ENCODE measurements around the gene CLSTN2. TPM values are rescaled to one million over a fixed set of nuclear protein-coding genes. Genes with fewer than 3 reads are reported as not detected.

CLSTN2 gene
- total and polyA plus RNA-seq, 4 donors: 20.7 to 44.5 (median 22.7) TPM

DNA sequence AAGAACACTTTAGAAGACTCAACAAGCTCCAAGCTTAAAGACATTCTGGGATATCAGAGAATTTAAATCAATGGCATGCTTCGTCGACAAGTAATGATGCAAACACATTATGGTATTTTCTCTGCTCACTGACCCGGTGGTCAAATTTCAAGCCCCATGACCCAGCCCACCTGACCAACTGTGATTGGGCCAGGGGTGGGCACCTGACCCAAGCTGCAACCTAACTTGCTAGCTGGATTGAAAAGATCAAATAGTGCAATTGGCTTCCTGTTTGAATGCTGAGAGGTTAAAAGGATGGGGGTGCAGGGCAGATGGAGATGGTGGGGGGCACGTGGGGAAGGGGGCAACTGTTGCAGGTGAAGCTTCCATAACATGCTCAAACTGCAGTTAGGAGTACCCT lies 250.4 kb downstream of the CLSTN2 start:
- WGBS (ENCODE audit: insufficient coverage): 91% methylated on average over 4 of the region's 4 CpGs
- no peak overlapping the region for H3K27ac ChIP-seq (ENCODE audit: low read depth, low read length)
- no peak for DNase-seq (ENCODE audit: low read depth in 4 of 6, low spot score in 6 of 6)
- no peaks in the 10 kb centered on the region for H3K36me3 ChIP-seq (ENCODE audit: control insufficient read depth, insufficient read depth, low read length)
- no peaks in the 10 kb centered on the region for H3K27me3 ChIP-seq (ENCODE audit: control insufficient read depth, insufficient read depth, low read length)
- H3K4me1 ChIP-seq (ENCODE audit: control insufficient read depth, insufficient read depth, low read length): peaks cover 4% of the 10 kb centered on the region
- H3K9me3 ChIP-seq (ENCODE audit: control insufficient read depth, insufficient read depth, low read length): no peaks in the 10 kb centered on the region
- no peak overlapping the region for H3K4me3 ChIP-seq (ENCODE audit: low read depth, low read length)

DNA sequence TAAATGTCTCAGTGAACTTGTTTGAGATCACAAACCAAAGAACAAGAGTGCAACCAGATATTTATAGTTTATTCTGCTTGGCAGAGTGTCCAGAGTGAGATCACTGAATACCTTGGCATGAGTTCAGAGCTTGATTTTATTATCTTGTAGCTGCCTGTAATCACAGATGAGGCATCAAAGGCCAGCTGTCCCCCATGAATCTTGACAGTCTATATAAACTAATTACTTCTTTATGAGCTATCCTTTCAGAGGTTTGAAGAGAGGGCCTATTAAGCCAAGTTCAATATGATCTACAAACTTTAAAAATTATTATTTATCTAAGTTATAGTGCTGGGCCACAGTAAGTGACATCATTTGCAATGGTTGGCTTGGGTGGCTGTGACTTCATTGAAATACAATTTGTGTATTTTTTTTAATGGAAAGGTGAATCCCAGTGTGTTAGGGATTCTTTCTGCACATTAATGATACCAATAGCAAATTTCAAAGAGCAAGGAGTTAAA lies 251.5 kb downstream of the CLSTN2 start:
- no peaks in the 10 kb centered on the region for H3K27me3 ChIP-seq (ENCODE audit: control insufficient read depth, insufficient read depth, low read length)
- DNase-seq (ENCODE audit: low read depth in 4 of 6, low spot score in 6 of 6): peak in 5 of 6 donors; percentile 19 to 78 (median 26)
- peaks cover 4% of the 10 kb centered on the region for H3K4me1 ChIP-seq (ENCODE audit: control insufficient read depth, insufficient read depth, low read length)
- no peaks in the 10 kb centered on the region for H3K9me3 ChIP-seq (ENCODE audit: control insufficient read depth, insufficient read depth, low read length)
- H3K36me3 ChIP-seq (ENCODE audit: control insufficient read depth, insufficient read depth, low read length): no peaks in the 10 kb centered on the region
- no peak overlapping the region for H3K27ac ChIP-seq (ENCODE audit: low read depth, low read length)
- H3K4me3 ChIP-seq (ENCODE audit: low read depth, low read length): no peak overlapping the region

DNA sequence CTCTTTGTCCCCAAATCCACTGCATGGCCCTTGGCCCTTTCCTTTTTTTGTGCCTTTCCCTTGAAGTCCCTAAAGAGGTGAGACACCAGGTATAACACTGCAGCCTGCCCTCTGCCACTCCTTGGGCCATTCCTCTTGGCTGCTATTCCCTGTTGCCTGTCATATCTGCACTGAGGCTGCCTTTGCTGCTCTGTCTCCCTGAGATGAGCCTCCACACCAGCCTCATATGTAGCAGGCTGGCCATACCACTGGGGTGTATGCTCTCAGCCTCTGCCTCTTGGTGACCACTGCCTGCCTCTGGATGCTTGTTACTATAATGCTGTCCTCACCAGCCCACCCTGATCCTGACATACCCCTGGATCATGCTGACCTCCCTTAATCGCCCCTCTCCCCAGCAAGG lies 252.0 kb downstream of the CLSTN2 start:
- no peak overlapping the region for H3K4me3 ChIP-seq (ENCODE audit: low read depth, low read length)
- DNase-seq (ENCODE audit: low read depth in 4 of 6, low spot score in 6 of 6): no peak
- H3K27ac ChIP-seq (ENCODE audit: low read depth, low read length): no peak overlapping the region
- peaks cover 4% of the 10 kb centered on the region for H3K4me1 ChIP-seq (ENCODE audit: control insufficient read depth, insufficient read depth, low read length)
- H3K9me3 ChIP-seq (ENCODE audit: control insufficient read depth, insufficient read depth, low read length): no peaks in the 10 kb centered on the region
- WGBS (ENCODE audit: insufficient coverage): no CpG with 5 or more reads among the region's 1 CpG
- H3K27me3 ChIP-seq (ENCODE audit: control insufficient read depth, insufficient read depth, low read length): no peaks in the 10 kb centered on the region
- no peaks in the 10 kb centered on the region for H3K36me3 ChIP-seq (ENCODE audit: control insufficient read depth, insufficient read depth, low read length)

DNA sequence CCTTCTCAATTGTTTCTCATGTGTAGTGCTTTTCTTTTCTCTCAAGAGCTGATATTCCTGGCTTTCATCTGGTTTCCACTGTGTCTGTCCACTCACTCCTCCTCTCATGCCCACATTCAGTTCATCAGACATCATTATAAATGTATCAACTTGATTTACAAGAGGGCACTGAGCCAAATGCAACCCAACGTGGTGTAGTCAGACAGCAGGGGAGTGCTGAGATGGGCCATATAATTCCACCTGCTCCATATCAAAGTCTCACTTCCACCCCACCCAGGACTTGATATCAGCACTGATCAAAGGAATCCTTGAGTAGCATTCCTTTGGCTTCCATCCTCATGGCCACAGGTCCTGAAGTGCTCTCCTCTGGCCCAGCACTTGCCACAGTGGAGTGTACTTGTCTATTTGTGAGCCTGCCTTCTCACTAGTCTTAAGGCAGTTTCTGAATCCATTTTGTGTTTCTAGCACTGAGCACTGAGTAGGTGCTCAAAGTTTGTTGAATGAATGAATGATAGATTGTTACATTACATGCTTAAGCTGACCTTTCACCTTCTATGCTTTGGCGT lies 252.8 kb downstream of the CLSTN2 start:
- no peak overlapping the region for H3K27ac ChIP-seq (ENCODE audit: low read depth, low read length)
- H3K9me3 ChIP-seq (ENCODE audit: control insufficient read depth, insufficient read depth, low read length): no peaks in the 10 kb centered on the region
- H3K36me3 ChIP-seq (ENCODE audit: control insufficient read depth, insufficient read depth, low read length): no peaks in the 10 kb centered on the region
- 61% methylated on average over 2 of the region's 2 CpGs for WGBS (ENCODE audit: insufficient coverage)
- H3K4me3 ChIP-seq (ENCODE audit: low read depth, low read length): no peak overlapping the region
- H3K27me3 ChIP-seq (ENCODE audit: control insufficient read depth, insufficient read depth, low read length): no peaks in the 10 kb centered on the region
- DNase-seq (ENCODE audit: low read depth in 4 of 6, low spot score in 6 of 6): no peak
- H3K4me1 ChIP-seq (ENCODE audit: control insufficient read depth, insufficient read depth, low read length): peaks cover 4% of the 10 kb centered on the region

DNA sequence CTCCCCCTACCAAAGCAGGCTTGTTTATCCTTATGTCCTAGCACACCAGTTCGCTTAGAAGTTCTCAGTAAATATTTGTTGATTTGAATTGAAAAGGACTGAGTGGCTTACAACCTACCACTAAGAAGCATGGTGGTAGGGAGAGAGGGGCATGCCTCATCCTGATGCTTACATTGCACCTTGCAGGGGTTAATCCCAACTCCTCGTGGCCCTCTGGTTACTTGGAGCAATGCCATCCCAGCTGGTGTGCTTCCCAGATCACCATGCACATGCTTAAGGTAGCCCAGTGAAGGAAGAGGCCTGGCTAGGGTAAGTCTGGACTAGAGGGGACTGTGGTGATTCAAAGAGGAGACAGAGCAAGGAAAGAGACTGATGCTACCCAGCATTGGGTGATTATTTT lies 253.3 kb downstream of the CLSTN2 start:
- H3K27me3 ChIP-seq (ENCODE audit: control insufficient read depth, insufficient read depth, low read length): no peaks in the 10 kb centered on the region
- H3K36me3 ChIP-seq (ENCODE audit: control insufficient read depth, insufficient read depth, low read length): no peaks in the 10 kb centered on the region
- WGBS (ENCODE audit: insufficient coverage): 0% methylated on average over 1 of the region's 2 CpGs
- H3K9me3 ChIP-seq (ENCODE audit: control insufficient read depth, insufficient read depth, low read length): no peaks in the 10 kb centered on the region
- no peak overlapping the region for H3K27ac ChIP-seq (ENCODE audit: low read depth, low read length)
- DNase-seq (ENCODE audit: low read depth in 4 of 6, low spot score in 6 of 6): peak in 2 of 6 donors; percentile 49 to 51
- no peak overlapping the region for H3K4me3 ChIP-seq (ENCODE audit: low read depth, low read length)
- H3K4me1 ChIP-seq (ENCODE audit: control insufficient read depth, insufficient read depth, low read length): peaks cover 4% of the 10 kb centered on the region

DNA sequence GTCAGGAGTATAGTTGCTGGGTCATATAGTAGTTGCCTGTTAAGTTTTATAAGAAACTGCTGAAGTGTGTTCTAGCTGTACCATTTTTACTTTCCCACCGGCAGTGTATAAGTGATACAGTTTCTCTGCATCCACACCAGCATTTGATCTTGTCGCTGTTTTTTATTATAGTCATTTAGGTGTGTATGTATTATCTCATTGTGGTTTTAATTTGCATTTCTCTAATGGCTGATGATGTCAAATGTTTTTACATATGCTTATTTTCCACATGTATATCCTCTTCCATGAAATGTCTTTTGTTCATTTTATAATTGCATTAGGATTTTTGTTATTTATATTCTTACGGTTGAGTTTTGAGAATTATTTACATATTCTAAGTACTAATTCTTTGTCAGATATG lies 254.3 kb downstream of the CLSTN2 start:
- DNase-seq (ENCODE audit: low read depth in 4 of 6, low spot score in 6 of 6): no peak
- H3K4me1 ChIP-seq (ENCODE audit: control insufficient read depth, insufficient read depth, low read length): peaks cover 4% of the 10 kb centered on the region
- no peak overlapping the region for H3K4me3 ChIP-seq (ENCODE audit: low read depth, low read length)
- H3K9me3 ChIP-seq (ENCODE audit: control insufficient read depth, insufficient read depth, low read length): peaks cover 3% of the 10 kb centered on the region
- H3K27ac ChIP-seq (ENCODE audit: low read depth, low read length): no peak overlapping the region
- H3K27me3 ChIP-seq (ENCODE audit: control insufficient read depth, insufficient read depth, low read length): no peaks in the 10 kb centered on the region
- no peaks in the 10 kb centered on the region for H3K36me3 ChIP-seq (ENCODE audit: control insufficient read depth, insufficient read depth, low read length)
- no CpG with 5 or more reads among the region's 3 CpGs for WGBS (ENCODE audit: insufficient coverage)

DNA sequence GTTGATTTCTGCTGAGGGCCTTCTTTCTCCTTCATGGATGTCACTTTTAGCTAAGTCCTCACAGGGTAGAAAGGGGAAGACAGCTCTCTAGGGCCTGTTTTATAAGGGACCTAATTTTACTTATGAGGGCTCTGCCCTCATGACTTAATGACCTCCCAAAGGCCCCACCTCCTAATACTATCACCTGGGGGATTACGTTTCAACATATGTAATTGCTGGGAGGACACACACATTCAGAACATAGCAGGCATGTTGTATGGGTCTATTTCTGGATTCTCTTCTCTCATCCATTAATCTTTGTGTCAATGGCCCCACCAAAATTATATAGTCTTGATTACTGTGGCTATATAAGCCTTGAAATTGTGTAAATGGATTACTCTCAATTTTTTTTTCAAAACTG lies 255.0 kb downstream of the CLSTN2 start:
- Histone ChIP-seq H3K9me3 (ENCODE audit: control insufficient read depth, insufficient read depth, low read length) (peaks cover 3% of the 10 kb centered on the region), H3K27me3 (ENCODE audit: control insufficient read depth, insufficient read depth, low read length) (no peaks in the 10 kb centered on the region), H3K27ac (ENCODE audit: low read depth, low read length) (no peak overlapping the region), H3K36me3 (ENCODE audit: control insufficient read depth, insufficient read depth, low read length) (no peaks in the 10 kb centered on the region), H3K4me3 (ENCODE audit: low read depth, low read length) (no peak overlapping the region), H3K4me1 (ENCODE audit: control insufficient read depth, insufficient read depth, low read length) (peaks cover 4% of the 10 kb centered on the region)
- DNase-seq (ENCODE audit: low read depth in 4 of 6, low spot score in 6 of 6): no peak
- no CpG with 5 or more reads among the region's 1 CpG for WGBS (ENCODE audit: insufficient coverage)

DNA sequence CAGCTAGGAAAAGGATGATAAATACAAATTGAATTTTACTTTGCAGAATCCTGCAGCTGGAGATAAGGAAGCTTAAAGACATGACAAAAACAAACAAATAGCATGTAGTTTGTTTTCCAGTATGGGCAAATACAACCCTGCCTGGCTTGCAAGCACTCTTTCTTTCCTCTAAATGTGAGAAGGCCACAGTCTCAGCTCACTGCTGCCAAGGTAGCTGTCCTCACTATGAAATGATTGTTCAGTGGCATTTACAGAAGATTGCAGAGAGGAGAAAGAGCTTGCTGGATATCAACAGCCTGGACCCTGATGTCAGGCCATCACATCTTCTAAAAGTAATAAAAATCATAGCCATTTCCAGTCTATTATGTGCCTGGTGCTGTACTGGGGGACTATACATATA lies 262.0 kb downstream of the CLSTN2 start:
- Histone ChIP-seq H3K36me3 (ENCODE audit: control insufficient read depth, insufficient read depth, low read length) (no peaks in the 10 kb centered on the region), H3K9me3 (ENCODE audit: control insufficient read depth, insufficient read depth, low read length) (peaks cover 3% of the 10 kb centered on the region), H3K27ac (ENCODE audit: low read depth, low read length) (no peak overlapping the region), H3K27me3 (ENCODE audit: control insufficient read depth, insufficient read depth, low read length) (no peaks in the 10 kb centered on the region), H3K4me1 (ENCODE audit: control insufficient read depth, insufficient read depth, low read length) (no peaks in the 10 kb centered on the region), H3K4me3 (ENCODE audit: low read depth, low read length) (no peak overlapping the region)
- no peak for DNase-seq (ENCODE audit: low read depth in 4 of 6, low spot score in 6 of 6)

DNA sequence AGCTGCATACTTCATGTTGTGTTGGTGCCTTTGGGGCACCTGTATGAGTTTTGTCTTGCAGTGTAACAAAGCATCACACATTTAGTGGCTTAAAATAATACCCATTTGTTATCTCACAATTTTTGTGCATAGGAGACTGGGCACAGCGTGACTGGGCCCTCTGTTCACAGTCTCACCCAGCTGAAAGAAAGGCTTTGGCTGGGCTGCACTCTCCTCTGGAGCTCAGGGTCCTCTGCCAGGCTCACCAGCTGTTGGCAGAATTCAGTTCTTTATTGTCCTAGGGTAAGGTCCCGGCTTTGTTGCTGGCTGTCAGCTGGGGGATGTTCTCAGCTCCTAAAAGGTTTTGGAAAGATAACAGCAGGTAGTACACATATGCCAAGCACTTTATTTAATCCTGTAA lies 263.3 kb downstream of the CLSTN2 start:
- Histone ChIP-seq H3K27me3 (ENCODE audit: control insufficient read depth, insufficient read depth, low read length) (no peaks in the 10 kb centered on the region), H3K27ac (ENCODE audit: low read depth, low read length) (no peak overlapping the region), H3K36me3 (ENCODE audit: control insufficient read depth, insufficient read depth, low read length) (no peaks in the 10 kb centered on the region), H3K9me3 (ENCODE audit: control insufficient read depth, insufficient read depth, low read length) (peaks cover 3% of the 10 kb centered on the region), H3K4me1 (ENCODE audit: control insufficient read depth, insufficient read depth, low read length) (no peaks in the 10 kb centered on the region), H3K4me3 (ENCODE audit: low read depth, low read length) (no peak overlapping the region)
- peak in 3 of 6 donors; percentile 17 to 49 (median 42) for DNase-seq (ENCODE audit: low read depth in 4 of 6, low spot score in 6 of 6)
- no CpG with 5 or more reads among the region's 2 CpGs for WGBS (ENCODE audit: insufficient coverage)

DNA sequence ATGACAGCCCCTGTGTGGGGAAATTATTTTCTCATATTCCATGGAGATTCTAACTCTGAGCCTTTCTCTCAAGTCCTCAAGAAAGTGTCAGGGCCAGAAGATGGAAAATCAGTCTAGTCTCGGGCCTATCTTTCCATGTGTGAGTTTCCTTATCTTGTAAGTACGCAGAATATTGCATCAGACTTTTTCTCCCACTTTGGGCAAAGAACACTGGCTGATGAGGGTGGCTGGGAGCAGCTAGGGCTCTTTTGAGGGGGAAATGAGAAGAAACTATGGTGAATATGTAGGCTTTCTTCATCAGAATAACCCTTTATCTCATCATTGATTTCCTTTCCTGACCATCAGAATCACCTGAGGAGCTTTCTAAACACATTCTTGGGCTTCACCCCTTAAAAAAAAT lies 264.0 kb downstream of the CLSTN2 start:
- Histone ChIP-seq H3K27me3 (ENCODE audit: control insufficient read depth, insufficient read depth, low read length) (no peaks in the 10 kb centered on the region), H3K27ac (ENCODE audit: low read depth, low read length) (no peak overlapping the region), H3K36me3 (ENCODE audit: control insufficient read depth, insufficient read depth, low read length) (no peaks in the 10 kb centered on the region), H3K4me3 (ENCODE audit: low read depth, low read length) (no peak overlapping the region), H3K4me1 (ENCODE audit: control insufficient read depth, insufficient read depth, low read length) (no peaks in the 10 kb centered on the region), H3K9me3 (ENCODE audit: control insufficient read depth, insufficient read depth, low read length) (no peaks in the 10 kb centered on the region)
- DNase-seq (ENCODE audit: low read depth in 4 of 6, low spot score in 6 of 6): no peak
- no CpG with 5 or more reads among the region's 2 CpGs for WGBS (ENCODE audit: insufficient coverage)

Measured in spinal cord (tissue), 10 donors.